AML-193 (cell line): ENCODE results near the gene IHH.

ENCODE experiments used
- DNase-seq, 2 experiments: peaks; one replicate each; lab custom pipeline; 2025; lab: John Stamatoyannopoulos, UW

IHH gene

GRCh38 chr2:219038600-219038999 lies 22.1 kb downstream of the IHH start:
- DNase-seq: no peak

DNA sequence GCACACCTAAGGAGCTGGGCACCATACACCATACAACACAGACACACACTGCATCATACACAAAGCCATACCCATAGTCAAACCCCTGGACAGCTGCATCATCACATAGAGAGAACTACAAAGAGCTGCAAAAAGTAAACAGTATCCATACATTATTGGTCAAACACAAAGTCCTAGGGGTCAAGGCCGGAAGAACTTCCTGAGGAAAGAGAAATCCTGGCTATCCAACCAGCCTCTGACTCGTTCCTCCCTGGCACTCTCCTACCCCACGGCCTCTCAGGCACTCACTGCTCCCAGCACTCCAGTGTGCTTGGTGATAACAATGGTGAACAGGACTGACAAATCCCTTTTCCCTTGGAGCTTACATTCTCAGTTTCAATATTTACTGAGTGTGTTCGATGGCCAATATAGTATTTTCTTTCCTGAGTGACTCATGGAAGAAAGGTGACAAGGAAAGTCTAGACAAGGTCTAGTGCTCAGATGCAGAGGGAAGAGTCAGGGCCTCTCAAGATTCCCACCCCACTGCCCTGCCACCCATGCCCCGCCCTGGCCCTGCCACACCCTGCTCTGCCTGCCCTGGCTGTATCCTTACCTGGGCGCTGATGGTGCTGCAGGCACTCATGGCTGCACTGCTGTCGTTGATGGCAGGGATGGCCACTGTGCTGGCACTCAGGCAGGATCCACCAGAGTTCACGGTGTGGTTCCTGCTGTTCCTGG lies 22.8 kb downstream of the IHH start:
- no peak for DNase-seq

- no peak for DNase-seq
Observed at GRCh38 chr2:219035942-219036341, 24.8 kb downstream of the IHH start.

DNA sequence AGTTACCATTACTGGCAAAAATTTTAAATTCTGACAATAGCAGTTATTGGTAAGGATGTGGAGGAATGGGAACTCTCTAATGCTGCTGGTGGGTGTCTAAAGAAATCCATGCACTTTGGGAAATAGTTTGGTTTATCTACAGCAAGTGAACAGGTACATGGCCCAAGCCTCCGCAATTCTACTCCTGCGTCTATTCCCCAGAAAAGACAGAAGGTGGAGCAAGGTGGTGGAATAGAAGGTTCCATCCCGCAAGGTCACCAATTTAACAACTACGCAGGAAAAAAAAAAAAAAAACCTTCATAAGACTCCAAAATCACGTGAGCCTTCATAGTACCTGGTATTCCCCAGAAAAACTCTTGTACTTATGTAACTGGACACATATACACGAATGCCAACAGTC lies 25.9 kb downstream of the IHH start:
- no peak for DNase-seq

DNA sequence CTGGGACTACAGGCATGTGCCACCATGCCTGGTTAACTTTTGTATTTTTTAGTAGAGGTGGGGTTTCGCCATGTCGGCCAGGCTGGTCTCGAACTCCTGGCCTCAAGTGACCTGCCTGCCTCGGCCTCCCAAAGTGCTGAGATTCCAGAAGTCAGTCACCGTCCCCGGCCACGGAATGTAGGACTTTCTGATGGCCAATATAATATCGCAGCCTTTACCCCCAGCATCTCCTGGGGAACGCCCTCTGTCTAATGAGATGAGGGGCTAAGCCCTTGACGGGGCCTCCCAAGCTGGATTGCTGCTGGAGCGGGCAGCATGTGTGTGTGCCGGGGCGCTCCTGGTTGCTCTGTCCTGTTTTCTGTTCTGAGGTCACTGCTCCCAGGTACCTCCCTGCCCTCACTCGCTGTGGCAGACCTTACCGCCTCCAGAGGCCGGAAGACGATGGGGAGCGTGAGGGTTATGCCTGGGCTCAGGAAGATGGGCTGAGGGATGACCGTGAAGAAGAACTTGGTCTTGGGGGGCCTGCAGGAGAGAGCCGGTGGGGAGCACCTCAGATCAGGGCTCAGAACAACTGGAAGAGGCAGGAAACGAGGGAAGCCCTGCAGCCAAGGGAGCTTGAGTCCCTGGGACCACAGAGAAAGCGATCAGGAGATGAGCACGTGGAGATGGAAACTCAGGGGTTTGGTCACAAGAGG lies 28.5 kb downstream of the IHH start:
- no peak for DNase-seq

DNA sequence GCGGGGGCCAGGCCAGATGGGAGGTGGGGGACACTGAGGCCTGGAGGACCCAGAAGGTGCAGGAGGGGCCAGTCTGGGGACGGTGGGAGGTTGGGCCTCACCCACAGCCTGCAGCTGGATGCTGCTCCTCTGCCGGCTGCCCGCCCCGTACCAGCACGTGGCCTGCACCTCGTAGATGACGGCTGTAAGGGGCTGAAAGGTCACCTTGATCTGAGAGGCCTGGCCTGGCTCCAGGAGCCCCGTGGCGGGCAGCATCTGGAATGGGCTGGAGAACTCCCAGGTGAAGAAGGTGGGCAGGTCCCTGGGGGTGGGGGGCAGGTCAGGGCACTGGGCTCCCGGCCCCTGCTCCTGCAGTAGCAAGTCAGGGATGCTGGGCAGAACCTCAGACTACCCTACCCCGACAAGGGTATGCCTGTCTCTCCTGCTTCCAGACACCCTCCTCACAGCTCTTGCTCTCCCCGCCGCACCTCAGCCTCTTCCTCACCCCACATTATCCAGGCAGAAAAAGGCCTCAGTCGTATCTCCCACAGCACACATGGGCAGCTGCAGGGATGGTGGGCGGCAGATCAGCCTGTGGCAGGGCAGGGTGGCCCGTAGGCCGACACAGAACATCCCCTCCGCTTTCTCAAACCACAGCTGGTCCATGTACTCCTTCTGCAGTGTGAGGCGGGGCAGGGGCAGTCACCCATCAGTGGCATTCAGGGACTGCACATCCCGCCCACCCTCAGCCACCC lies 29.5 kb downstream of the IHH start:
- no peak for DNase-seq

GRCh38 chr2:219030177-219030940 lies 30.4 kb downstream of the IHH start:
- DNase-seq: no peak

DNA sequence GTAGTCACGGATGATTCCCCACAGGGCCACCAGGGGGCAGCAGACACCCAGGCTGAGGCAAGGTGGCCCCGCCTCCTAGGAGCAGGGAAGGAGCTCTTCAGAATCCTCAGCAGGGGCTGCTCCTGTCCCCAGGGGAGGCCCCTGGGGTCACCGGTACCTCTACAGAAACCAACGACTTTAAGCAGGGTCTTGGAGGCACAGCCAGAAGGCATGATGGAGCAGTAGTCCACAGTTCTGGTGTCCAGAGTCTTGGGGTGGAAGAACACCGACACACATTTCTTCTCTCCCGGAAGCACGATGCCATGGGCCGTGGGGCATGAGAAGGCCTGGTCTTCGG lies 30.9 kb downstream of the IHH start:
- DNase-seq: peak; percentile 54 to 56

DNA sequence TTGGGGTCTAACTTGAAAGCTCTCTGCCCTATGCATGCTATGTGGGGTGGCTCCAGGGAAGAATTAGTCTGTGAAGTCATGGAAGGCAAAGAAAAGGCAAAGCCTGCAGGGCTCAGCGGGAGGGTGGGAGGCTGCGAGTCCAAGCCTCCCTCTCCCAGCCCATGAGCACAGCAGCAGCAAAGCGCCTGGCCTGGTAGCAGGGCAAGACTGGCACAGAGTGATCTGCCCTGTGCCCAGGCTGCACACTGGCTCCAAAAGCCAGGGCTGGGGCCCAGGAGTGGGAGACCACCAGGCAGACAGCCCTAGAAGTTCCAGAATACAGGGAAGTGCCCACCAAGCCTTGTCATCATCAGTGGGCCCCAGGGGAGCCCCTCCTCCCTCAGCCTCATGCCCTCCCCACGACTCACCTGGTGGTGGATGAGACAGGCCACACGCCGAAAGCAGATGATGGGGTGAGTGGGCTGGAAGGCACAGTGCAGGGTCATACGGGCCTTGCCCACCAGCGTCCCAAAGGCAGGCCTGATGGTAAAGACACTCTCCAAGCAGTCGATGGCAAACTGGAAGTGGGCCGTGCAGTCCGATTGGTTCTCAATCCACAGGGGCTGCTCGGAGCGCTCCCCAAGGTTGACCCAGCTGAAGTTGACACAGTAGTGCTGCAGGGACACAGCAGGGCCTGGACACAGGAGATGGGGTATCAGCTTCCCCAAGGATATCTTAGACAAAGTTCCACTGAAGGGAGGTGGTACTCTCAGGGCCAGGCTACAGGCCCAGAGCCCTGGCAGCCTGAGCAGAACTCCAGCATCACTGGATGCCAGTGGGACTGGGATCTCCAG lies 31.5 kb downstream of the IHH start:
- no peak for DNase-seq

DNA sequence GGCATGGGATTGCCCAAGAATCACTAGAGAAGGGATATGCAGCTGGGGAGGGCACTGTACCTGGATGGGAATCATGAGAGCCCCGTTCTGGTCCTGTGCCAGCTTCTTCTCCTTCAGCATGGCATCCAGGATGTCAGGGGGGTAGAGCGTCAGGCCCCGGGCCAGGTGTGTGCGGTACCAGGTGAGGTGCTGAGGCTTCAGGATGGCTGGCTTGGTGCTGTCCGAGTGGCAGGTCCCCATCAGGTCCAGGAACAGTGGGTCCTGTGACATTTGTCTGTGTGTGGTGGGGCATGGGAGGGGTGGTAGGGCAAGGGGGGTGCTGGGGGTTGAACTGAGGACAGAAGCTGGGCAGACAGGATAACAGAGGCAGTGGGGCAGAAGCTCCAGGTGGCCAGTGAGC lies 32.6 kb downstream of the IHH start:
- no peak for DNase-seq

GRCh38 chr2:219027511-219028055 lies 33.1 kb downstream of the IHH start:
- DNase-seq: no peak

GRCh38 chr2:219026946-219027345 lies 33.8 kb downstream of the IHH start:
- no peak for DNase-seq

GRCh38 chr2:219025637-219026585 lies 34.8 kb downstream of the IHH start:
- no peak for DNase-seq

DNA sequence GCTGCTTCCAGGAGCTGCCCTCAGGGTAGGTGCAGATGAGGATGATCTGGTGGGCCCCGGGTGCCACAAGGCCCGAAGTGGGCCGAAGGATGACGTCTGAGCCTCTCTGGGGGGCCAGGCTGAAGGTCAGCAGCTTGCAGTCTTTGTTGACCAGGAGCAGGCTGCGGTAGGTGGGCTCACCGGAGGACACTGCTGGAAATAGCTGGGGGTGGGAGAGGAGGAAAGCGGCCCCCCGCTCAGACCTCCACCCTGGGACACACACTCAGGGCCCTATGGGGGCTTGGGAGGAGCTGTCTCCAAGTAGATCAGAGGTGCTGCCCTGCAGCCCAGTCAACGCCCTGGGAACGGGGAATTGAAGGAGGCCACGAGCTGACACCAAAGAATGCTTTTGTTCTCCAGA lies 36.7 kb downstream of the IHH start:
- no peak for DNase-seq

- no peak for DNase-seq
Observed at GRCh38 chr2:219023045-219023605, 37.6 kb downstream of the IHH start.

DNA sequence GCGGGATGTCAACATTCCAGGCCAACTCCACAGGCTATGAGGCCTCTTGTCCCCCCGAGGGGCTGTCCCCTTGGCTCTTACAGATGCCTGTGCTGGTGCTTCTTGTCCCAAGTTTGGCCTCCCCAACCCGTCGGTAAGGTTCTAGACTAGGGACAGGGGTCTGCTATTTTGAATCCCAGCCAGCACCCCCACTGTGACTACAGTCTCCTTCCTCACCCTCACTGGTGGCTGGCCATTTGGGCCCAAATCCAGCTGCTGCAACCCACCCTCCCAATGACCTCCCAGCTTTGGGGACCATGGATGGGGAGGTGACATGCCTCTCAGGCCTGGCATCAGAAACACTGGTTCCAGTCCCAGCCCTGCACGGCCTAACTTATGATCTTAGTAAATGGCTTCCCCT lies 38.1 kb downstream of the IHH start:
- DNase-seq: no peak

DNA sequence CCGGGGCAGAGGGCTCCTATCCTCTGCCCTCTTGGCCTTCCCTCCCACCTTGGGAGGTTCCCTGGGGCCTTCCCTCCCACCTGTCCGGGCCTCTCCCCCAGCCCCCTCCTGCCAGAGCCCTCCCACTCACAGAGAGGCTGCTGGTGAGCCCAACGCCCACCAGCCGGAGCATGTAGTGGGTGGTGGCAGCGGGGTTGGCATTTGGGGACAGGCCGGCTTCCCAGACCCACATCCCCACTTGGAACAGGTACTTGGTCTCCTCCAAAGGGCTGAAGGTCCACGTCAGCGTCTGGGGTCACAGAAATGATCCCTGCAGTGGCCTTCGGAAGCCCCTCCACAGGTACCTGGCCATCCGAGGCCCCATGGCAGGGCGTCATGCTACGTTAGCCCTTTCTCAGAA lies 38.7 kb downstream of the IHH start:
- DNase-seq: no peak

DNA sequence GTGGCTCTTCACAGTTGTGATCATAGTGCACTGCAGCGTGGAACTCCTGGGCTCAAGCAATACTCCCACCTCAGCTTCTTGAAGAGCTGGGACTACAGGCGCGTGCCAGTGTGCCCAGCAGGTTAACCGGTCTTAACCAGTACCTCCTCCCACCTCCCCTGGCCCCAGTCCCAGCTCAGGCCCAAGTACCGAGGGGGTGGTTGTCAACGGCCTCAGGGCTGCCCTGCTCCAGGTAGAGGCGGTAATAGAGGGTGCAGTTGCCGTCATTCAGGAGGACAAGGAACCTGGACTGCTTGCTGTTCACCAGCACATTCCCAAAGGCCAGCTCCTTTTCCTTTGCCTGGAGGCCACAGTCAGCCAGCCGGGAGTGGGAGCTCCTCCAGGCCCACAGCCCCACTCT lies 39.1 kb downstream of the IHH start:
- no peak for DNase-seq

DNA sequence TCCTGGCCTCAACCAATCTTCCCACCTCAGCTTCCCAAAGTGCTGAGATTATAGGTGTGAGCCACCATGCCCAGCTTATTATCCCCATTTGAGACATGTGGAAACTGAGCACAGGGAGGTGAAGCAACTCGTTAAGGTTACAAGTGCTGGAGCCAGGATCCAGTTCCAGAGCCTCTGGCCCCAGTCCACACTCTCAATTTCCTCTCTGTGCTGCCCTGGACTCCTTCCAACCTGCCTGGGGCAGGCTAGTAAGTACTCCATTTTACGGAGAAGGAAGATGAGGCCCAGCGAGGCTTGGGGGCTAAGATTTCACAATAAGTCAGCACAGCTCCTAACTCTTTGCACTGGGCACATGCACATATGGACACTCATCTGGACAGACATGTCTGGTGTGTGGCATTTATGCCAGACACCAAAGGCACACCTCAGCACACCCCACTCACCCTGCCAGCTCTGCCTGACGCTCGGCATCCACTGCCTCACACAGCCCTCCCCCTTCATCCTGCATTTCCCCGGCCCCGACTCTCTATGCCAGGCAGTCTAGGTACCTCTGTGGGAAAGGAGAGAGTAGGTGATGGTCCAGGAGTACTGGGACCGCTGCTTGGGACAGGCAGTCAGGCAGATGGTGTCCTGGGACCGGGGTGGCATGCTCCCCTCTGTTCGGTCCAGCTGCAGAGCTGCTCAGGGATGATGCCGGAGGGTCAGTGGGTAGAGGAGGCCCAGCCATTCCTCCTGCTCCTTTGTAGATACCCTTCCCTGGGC lies 39.9 kb downstream of the IHH start:
- no peak for DNase-seq
